22Rv1 (cell line): ENCODE data around the gene SLC7A7.

Source experiments
- CTCF ChIP-seq: fragments of 450-650 bp; IDR thresholded peaks from 2 replicates; pipeline ENCODE4 v1.5.1; 2017; ENCODE audit warnings: mild to moderate bottlenecking
- ZFX ChIP-seq: fragments of 450-650 bp; IDR thresholded peaks from 2 replicates; pipeline ENCODE4 v1.6.1; 2017; ENCODE audit warnings: antibody characterized with exemption, borderline replicate concordance

- no peak for TF ChIP-seq CTCF
- TF ChIP-seq ZFX, result no peak
Measured at GRCh38 chr14:22814941-22815713, at the start of gene SLC7A7.
